H1 (cell line): Measurements from ENCODE around the gene GPR37. TPM values are rescaled to one million over a fixed set of nuclear protein-coding genes. Genes with fewer than 3 reads are reported as not detected.

Experiments used
- BACH1 ChIP-seq: IDR thresholded peaks from 2 replicates; pipeline ENCODE4 v1.6.1; 2012; ENCODE audit warnings: low read length, improper control_type of control experiment
- GTF2F1 ChIP-seq: IDR thresholded peaks from 2 replicates; pipeline ENCODE4 v1.6.1; 2012; ENCODE audit warnings: low read depth, low read length, improper control_type of control experiment, borderline replicate concordance
- KDM1A ChIP-seq: fragments of 200-600, 300-600 bp; sonication (generic); IDR thresholded peaks from 2 replicates; pipeline ENCODE4 v1.7.1; 2016; ENCODE audit warnings: mild to moderate bottlenecking, low read length, borderline replicate concordance
- PHF8 ChIP-seq: fragments of 200-600 bp; sonication (generic); conservative IDR thresholded peaks from 2 replicates; pipeline ENCODE4 v1.7.1; 2012; ENCODE audit warnings: low read depth, mild to moderate bottlenecking, inconsistent platforms, low read length, moderate library complexity
- RNF2 ChIP-seq: fragments of 200-900, 300-1000 bp; sonication (generic); IDR thresholded peaks from 2 replicates; pipeline ENCODE4 v1.7.1; 2016; ENCODE audit warnings: borderline replicate concordance, low read depth, mild to moderate bottlenecking, antibody characterized with exemption, low read length; ENCODE audit not compliant: poor library complexity, severe bottlenecking; ENCODE audit errors: missing control alignments
- SIN3A ChIP-seq, 2 experiments: IDR thresholded peaks in 1 of 2; conservative IDR thresholded peaks in 1 of 2; 2 replicates each; pipeline ENCODE4 v1.6.1; 2011 to 2012; ENCODE audit warnings: low read length in 2 of 2, improper control_type of control experiment in 1 of 2, low read depth in 1 of 2, mild to moderate bottlenecking in 1 of 2
- polyA plus RNA-seq, 7 experiments: library from polyadenylated mRNA; depleted of rRNA in 3 of 7; stranded (reverse) in 5 of 7; unstranded in 2 of 7; fragments of >200 nt in 5 of 7; fragments of 200-250 nt in 2 of 7; gene quantifications; 1 replicate in 5 of 7; 2 replicates in 1 of 7; 4 replicates in 1 of 7; pipeline versions ENCODE4 v1.2.1 to v1.2.3, GENCODE V29; 2011 to 2013; ENCODE audit warnings: missing spikeins in 2 of 7, mixed read lengths in 2 of 7
- total RNA-seq: library from RNA; stranded (reverse); fragmentation: NEBNext Ultra II Directional; extraction: Animal tissue kit (Norgen Biotek cat#: 25700); gene quantifications from 2 replicates; pipeline ENCODE4 v1.2.1, GENCODE V29; 2021
- TF ChIP-seq, protein P1 (sequence below): fragments of 300-600 bp; sonication (generic); IDR thresholded peaks from 2 replicates; pipeline ENCODE4 v1.7.1; 2012; ENCODE audit warnings: low read length, moderate library complexity, mild to moderate bottlenecking, inconsistent platforms; ENCODE audit not compliant: insufficient replicate concordance
- TF ChIP-seq, protein P2 (sequence below), 3 experiments: IDR thresholded peaks; 1 replicate in 2 of 3; 2 replicates in 1 of 3; pipeline versions ENCODE4 v1.5.1 to v1.6.1; 2011; ENCODE audit warnings: low read length in 3 of 3, mild to moderate bottlenecking in 3 of 3, inconsistent platforms in 2 of 3, low read depth in 1 of 3, moderate library complexity in 1 of 3; ENCODE audit not compliant: insufficient read depth in 1 of 3; ENCODE audit errors: control extremely low read depth in 1 of 3

The GPR37 gene
- total and polyA plus RNA-seq, 2 of the 8 experiments (the other 6 are each of a cell fraction or from before 2014, with no cell fraction given), result 1.5 to 17.4 TPM

DNA sequence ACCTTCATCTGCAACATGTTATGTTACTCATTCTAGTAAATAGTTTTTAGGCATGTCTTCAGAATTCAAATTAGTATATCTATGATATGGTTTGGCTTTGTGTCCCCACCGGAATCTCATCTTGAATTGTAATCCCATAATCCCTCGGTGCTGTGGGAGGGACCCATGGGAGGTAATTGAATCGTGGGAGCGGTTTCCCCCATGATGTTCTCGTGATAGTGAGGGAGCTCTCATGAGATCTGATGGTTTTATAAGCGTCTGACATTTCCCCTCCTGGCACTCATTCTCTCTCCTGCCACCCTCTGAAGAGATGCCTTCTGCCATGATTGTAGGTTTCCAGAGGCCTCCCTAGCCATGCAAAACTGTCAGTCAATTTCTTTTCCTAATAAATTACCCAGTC is 20.4 kb upstream of the GPR37 start (continued):
- TF ChIP-seq, protein P1, sequence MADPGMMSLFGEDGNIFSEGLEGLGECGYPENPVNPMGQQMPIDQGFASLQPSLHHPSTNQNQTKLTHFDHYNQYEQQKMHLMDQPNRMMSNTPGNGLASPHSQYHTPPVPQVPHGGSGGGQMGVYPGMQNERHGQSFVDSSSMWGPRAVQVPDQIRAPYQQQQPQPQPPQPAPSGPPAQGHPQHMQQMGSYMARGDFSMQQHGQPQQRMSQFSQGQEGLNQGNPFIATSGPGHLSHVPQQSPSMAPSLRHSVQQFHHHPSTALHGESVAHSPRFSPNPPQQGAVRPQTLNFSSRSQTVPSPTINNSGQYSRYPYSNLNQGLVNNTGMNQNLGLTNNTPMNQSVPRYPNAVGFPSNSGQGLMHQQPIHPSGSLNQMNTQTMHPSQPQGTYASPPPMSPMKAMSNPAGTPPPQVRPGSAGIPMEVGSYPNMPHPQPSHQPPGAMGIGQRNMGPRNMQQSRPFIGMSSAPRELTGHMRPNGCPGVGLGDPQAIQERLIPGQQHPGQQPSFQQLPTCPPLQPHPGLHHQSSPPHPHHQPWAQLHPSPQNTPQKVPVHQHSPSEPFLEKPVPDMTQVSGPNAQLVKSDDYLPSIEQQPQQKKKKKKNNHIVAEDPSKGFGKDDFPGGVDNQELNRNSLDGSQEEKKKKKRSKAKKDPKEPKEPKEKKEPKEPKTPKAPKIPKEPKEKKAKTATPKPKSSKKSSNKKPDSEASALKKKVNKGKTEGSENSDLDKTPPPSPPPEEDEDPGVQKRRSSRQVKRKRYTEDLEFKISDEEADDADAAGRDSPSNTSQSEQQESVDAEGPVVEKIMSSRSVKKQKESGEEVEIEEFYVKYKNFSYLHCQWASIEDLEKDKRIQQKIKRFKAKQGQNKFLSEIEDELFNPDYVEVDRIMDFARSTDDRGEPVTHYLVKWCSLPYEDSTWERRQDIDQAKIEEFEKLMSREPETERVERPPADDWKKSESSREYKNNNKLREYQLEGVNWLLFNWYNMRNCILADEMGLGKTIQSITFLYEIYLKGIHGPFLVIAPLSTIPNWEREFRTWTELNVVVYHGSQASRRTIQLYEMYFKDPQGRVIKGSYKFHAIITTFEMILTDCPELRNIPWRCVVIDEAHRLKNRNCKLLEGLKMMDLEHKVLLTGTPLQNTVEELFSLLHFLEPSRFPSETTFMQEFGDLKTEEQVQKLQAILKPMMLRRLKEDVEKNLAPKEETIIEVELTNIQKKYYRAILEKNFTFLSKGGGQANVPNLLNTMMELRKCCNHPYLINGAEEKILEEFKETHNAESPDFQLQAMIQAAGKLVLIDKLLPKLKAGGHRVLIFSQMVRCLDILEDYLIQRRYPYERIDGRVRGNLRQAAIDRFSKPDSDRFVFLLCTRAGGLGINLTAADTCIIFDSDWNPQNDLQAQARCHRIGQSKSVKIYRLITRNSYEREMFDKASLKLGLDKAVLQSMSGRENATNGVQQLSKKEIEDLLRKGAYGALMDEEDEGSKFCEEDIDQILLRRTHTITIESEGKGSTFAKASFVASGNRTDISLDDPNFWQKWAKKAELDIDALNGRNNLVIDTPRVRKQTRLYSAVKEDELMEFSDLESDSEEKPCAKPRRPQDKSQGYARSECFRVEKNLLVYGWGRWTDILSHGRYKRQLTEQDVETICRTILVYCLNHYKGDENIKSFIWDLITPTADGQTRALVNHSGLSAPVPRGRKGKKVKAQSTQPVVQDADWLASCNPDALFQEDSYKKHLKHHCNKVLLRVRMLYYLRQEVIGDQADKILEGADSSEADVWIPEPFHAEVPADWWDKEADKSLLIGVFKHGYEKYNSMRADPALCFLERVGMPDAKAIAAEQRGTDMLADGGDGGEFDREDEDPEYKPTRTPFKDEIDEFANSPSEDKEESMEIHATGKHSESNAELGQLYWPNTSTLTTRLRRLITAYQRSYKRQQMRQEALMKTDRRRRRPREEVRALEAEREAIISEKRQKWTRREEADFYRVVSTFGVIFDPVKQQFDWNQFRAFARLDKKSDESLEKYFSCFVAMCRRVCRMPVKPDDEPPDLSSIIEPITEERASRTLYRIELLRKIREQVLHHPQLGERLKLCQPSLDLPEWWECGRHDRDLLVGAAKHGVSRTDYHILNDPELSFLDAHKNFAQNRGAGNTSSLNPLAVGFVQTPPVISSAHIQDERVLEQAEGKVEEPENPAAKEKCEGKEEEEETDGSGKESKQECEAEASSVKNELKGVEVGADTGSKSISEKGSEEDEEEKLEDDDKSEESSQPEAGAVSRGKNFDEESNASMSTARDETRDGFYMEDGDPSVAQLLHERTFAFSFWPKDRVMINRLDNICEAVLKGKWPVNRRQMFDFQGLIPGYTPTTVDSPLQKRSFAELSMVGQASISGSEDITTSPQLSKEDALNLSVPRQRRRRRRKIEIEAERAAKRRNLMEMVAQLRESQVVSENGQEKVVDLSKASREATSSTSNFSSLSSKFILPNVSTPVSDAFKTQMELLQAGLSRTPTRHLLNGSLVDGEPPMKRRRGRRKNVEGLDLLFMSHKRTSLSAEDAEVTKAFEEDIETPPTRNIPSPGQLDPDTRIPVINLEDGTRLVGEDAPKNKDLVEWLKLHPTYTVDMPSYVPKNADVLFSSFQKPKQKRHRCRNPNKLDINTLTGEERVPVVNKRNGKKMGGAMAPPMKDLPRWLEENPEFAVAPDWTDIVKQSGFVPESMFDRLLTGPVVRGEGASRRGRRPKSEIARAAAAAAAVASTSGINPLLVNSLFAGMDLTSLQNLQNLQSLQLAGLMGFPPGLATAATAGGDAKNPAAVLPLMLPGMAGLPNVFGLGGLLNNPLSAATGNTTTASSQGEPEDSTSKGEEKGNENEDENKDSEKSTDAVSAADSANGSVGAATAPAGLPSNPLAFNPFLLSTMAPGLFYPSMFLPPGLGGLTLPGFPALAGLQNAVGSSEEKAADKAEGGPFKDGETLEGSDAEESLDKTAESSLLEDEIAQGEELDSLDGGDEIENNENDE, result no peak
- TF ChIP-seq BACH1 (no peak), RNF2 (no peak), SIN3A (conservative IDR thresholded peaks at IDR 0.05 in 1 of 2, IDR thresholded peaks at IDR 0.05 in 1 of 2; ENCODE audit: low read depth in 1 of 2, low read length in 2 of 2) (no peak), KDM1A (no peak), PHF8 (no peak), GTF2F1 (no peak)
- TF ChIP-seq, protein P2, sequence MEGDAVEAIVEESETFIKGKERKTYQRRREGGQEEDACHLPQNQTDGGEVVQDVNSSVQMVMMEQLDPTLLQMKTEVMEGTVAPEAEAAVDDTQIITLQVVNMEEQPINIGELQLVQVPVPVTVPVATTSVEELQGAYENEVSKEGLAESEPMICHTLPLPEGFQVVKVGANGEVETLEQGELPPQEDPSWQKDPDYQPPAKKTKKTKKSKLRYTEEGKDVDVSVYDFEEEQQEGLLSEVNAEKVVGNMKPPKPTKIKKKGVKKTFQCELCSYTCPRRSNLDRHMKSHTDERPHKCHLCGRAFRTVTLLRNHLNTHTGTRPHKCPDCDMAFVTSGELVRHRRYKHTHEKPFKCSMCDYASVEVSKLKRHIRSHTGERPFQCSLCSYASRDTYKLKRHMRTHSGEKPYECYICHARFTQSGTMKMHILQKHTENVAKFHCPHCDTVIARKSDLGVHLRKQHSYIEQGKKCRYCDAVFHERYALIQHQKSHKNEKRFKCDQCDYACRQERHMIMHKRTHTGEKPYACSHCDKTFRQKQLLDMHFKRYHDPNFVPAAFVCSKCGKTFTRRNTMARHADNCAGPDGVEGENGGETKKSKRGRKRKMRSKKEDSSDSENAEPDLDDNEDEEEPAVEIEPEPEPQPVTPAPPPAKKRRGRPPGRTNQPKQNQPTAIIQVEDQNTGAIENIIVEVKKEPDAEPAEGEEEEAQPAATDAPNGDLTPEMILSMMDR (IDR thresholded peaks at IDR 0.05; ENCODE audit: control extremely low read depth in 1 of 3, insufficient read depth in 1 of 3, low read depth in 1 of 3, low read length in 3 of 3), result no peak
